ENCODE measurements around the gene ORMDL2.

Gene ORMDL2

DNA sequence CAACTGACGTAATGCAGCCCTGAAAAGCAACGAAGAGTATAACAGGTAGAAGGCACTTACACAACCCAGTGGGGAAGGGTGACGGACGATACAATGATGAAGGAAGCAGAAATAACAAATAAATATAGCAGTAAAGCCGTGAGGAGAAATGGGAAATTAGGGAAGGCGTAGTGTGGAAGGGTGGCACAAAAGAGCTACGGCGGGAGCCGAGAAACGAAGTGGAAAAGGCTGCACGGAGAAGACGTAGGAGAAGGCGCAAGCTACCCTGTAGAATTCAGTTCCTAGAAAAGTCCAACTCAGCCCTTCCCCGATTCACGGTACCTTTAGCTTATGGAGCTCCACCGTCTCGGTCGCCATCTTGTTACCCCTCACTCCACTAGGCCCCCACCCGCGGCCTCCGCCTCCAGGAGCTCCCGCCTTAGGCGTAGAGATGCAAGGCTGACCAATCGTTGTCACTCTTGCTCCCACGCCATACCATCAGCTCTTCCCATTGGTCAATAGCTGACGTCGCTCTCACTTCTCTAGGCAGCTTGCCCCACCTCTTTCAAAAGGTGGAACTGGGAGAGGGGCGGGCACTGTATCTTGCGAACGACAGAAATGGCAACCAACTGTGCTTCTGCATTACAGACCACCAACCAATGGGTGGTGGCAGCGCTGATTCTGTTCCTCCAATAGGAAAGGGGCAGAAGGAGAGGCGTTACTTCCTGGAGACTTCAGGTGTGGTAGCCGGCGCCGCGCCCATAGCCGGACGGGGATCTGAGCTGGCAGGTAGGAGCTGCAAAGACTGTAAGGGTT, at the start of gene ORMDL2, which contains the start of gene SARNP:
Gene ORMDL2 (plus strand): TSS at position 697 of the 795 bp plus-strand sequence. CDS start 959 bp downstream, outside the sequence.
Gene SARNP (minus strand): TSS at position 380 of the 795 bp plus-strand sequence. CDS start 23 bp downstream, at position 357.
- peak; percentile 98 for DNase-seq

GRCh38 chr12:55771736-55772135, 46.1 kb upstream of the ORMDL2 start:
- DNase-seq, result peak; percentile 3

DNA sequence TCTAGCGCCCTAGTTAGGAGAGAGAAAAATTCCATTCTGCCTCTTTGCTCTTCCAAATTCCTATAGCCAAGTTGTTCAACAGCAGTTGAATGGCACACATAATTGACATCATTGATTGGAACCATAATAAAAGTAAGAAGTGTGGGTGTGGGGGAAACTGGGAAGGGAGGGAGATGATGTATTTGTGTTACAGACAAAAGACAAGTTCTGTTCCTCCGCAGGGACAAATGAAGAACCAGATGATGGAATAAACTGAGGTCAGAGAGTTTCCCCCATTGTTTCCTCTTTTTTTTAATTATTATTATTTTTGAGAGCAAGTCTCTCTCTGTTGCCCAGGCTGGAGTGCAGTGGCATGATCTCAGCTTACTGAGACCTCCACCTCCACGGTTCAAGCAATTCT, 40.0 kb upstream of the ORMDL2 start:
- no peak for DNase-seq

- DNase-seq, result no peak
Measured at GRCh38 chr12:55780685-55781084, 37.2 kb upstream of the ORMDL2 start.

GRCh38 chr12:55788546-55788945, 29.3 kb upstream of the ORMDL2 start:
- DNase-seq, result no peak

DNA sequence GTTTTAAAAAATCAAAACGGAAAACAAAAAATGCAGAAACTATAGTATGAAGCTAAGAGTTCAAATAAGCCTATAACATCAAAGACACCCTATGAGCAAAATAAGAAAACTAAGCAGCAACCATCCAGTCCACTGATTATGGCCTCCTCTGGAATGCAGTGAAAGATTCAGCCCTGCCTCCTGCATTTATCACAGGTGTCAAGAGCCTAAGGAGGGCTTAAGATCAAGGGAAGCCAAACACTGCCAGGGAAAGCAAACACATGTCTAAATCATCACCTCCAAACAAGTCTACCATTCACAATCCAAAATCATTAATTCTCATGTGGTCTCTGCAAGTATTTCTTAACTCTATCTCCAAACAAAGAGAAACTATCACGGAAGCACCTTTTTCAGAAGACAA, 28.7 kb upstream of the ORMDL2 start:
- DNase-seq, result no peak

DNA sequence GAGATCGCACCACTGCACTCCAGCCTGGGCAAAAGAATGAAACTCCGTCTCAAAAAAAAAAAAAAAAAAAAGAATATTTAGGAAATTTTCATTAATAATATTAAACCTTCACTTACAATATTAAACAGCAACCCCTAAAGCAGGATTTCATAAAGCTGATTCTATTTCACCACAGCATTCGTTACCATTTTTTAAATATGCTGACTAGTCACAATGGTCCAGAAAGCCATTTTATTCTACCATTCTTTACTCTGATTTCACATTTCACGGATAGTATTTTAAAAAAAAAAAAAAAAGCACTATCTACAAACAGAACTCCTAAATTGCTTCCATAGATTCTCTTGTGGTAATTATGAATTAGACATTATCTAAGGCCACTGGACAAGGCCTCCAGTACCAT, 27.9 kb upstream of the ORMDL2 start:
- DNase-seq, result no peak

DNA sequence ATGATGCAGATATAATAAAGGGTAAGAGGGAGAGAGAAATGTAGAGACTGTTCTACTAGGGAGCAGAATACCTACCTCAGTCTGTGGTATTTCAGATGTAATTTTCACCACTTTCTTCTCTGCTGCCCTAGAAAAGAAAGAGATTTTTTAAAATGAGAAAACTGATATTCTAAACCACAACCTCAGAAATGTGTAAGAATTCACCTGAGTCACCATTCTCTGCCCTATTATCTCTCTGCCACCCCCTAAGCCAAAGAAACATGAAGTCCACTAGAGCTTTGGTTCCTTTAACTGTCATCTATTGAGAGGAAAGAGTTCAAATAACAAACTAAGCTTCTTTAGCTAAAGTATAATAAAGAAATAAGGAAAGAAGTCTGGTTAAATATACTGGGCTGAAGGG, 21.9 kb upstream of the ORMDL2 start:
- no peak for DNase-seq

- DNase-seq, result peak; percentile 36
Measured at GRCh38 chr12:55797068-55797467, 20.8 kb upstream of the ORMDL2 start.

- DNase-seq, result no peak
Measured at GRCh38 chr12:55797550-55797949, 20.3 kb upstream of the ORMDL2 start.

GRCh38 chr12:55806982-55807381, 10.9 kb upstream of the ORMDL2 start:
- no peak for DNase-seq

DNA sequence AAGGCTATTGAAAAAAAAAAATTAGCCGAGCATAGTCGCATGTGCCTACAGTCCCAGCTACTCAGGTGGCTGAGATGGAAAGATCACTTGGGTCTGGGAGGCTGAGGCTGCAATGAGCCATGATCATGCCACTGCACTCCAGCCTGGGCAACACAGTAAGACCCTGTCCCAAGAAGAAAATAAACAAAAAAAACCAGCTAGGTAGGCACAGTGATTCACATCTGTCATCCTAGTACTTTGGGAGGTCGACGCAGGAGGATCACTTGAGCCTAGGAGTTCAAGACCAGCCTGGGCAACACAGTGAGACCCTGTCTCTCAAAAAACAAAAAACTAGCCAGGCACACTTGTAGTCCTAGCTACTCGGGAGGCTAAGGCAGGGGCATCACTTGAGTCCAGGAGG, 8.6 kb upstream of the ORMDL2 start:
- no peak for DNase-seq

GRCh38 chr12:55812088-55812487, 5.8 kb upstream of the ORMDL2 start:
- DNase-seq, result no peak

- DNase-seq, result no peak
Measured at GRCh38 chr12:55814257-55814656, 3.6 kb upstream of the ORMDL2 start.

DNA sequence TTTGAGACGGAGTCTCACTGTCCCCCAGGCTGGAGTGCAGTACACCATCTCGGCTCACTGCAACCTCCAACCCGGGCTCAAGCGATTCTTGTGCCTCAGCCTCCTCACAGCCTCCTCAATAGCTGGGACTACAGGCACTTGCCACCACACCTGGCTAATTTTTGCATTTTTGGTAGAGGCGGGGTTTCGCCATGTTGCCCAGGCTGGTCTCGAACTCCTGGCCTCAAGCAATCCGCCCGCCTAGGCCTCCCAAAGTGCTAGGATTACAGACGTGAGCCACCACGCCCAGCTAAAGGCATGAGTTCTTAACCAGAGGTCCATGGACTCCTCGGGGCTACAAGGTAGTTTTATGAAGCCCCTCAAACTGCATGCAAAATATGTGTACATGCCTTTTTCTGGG, 2.4 kb upstream of the ORMDL2 start:
- DNase-seq, result no peak

DNA sequence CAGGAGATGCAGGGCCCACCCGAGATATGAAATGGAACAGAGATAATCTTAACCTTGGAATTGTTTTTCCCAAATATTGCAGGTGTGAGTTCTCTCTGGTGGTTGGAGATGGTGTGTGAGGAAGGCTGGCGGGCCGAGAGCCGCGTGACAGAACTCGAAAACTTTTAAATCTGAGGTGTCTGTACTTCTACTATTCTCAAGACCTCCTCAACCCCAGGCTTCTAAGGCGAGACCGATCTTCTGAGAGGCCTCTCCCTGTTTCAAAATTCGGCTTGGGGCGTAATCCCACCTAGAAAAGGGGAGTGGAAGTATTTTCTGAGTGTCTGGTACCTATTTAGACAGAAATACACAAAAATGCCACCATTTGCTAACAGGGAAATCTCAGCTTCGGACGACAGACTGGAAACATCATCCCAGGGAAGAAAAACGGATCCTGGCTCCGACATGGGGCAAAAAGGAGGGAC, 928 bp upstream of the ORMDL2 start:
- no peak for DNase-seq

DNA sequence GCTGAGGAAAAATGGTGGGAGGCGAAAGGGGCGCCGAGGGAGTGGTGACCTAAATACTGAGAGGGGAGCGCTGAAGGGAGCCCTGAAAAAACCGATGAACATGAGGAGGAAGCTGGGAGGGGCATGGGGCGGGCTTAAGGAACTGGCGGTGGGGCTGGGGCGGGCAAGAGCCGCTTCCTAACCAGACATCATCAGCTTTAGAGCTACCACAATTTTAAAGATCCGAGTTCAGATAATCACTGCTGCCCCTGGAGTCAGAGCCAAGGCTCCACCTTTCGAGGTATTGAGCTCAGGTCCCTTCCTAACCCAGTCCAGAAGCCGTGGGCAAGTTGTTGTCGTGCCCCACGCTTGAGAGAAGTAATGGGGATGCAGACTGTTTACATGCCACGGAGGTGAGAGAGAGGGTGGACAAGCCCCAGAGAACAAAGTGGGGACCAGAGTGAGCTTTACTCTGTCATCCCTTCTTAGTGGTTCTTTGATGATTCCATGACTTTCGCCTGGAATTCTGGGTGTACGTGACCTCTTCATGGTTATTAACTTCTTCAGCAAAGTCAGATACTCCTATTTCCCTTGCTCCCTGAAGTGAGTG, 393 bp downstream of the ORMDL2 start:
- no peak for DNase-seq

DNA sequence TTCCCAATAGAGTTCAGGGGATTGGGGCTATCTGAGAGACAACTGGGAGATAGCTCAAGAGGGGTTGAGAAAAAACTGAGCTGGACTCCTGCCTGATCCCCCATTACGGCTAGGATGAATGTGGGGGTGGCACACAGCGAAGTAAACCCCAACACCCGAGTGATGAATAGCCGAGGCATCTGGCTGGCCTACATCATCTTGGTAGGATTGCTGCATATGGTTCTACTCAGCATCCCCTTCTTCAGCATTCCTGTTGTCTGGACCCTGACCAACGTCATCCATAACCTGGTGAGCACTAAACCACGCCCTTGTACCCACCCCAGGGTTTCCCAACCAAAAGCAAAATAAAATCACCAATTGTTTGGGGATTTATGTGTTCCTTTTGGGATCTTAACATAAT, 1.0 kb downstream of the ORMDL2 start:
- DNase-seq, result no peak

DNA sequence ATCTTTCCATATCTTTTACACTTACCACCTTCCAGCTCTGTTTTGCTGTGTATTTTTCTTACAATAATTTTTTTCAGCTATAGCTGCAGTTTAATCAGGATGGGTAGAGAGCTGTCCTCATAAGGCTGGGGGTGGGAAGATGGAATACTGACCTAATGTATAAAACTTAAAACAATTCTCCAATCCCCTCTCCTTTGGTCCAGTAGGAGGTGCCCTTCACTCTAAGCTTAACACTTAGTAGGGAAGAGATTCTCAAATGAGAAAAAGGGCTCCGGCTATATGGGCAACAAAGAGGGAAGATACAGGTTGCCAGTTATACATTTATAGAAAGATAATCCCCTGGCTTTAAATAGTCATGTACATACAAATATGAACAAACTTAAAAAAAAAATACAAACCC, 2.8 kb downstream of the ORMDL2 start:
- DNase-seq, result no peak

DNA sequence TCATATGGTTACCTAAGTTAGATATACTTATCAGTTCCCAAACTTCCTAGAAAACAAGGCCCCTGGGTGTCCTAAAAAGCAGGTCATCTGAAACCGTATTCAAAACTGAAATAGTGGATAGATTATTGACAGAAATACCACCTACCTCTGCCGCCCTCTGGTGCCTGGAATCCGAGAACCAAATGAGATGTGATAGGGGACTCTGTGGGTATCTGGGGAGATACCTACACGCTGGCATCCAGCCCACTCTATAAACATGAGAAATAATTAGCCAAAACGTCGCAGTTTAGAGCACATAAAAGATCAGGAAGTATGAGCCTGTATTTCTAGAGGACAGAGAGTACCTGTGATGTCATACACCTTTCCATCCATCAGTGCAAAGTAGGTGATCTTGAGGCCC, 4.4 kb downstream of the ORMDL2 start:
- DNase-seq, result no peak

DNA sequence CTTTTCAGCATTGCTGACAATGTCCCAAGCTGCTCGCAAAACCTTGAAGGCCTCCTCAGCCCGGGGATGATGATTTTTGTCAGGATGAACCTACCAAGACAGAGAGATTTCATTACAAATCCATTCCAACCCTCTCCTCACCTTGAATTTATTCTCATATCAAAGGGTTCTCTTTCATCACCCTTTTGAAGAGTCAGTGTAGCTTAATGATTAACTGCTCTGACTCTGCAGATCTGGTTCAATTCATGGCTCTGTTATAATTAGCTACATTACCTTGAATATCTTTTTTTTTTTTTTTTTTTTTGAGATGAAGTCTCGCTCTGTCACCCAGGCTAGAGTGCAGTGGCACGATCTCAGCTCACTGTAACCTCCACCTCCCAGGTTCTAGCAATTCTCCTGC, 5.6 kb downstream of the ORMDL2 start:
- DNase-seq, result no peak

DNA sequence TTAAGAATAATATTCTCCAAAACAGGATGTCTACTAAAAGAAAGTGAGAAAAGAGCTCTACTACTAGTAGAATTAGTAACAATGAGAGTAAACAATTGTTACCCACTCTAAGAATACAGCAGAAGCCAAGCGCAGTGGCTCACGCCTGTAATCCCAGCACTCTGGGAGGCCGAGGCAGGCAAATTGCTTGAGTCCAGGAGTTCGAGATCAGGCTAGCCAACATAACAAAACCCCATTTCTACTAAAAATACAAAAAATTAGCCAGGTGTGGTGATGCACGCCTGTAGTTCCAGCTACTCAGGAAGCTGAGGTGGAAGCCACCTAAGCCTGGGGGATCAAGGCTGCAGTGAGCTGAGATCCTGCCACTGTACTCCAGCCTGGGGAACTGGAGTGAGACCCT, 6.9 kb downstream of the ORMDL2 start:
- DNase-seq, result no peak

- no peak for DNase-seq
Measured at GRCh38 chr12:55827806-55828205, 10.0 kb downstream of the ORMDL2 start.

DNA sequence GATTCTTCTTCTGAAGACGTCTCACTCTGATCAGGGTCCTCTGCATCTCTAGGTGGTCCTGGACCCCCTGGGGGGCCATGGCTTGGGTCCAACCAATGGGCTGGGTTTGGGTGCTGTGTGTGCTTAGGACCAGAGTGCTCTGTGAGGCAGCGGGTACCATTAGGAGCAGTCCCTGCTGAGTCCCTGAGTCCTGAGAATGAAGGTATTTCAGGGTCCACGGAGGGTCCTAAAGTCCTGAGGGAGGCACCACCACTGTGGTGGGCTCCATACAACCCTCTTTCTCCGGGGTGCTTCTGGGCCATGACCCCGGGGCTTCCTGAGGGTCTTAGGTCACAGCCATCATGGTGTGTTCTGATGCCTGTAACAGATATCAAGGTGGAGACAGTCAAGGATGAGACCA, 10.5 kb downstream of the ORMDL2 start:
- no peak for DNase-seq

Measured in NCI-H2227 treated with DMSO at 0.1 percent for 48 hours (cell line).